ENCODE measurements around the gene ZEB1. TPM values are rescaled to one million over a fixed set of nuclear protein-coding genes. Genes with fewer than 3 reads are reported as not detected.

ZEB1 gene
- total RNA-seq, 1 experiment from 2014 or later, result 0.39 TPM

DNA sequence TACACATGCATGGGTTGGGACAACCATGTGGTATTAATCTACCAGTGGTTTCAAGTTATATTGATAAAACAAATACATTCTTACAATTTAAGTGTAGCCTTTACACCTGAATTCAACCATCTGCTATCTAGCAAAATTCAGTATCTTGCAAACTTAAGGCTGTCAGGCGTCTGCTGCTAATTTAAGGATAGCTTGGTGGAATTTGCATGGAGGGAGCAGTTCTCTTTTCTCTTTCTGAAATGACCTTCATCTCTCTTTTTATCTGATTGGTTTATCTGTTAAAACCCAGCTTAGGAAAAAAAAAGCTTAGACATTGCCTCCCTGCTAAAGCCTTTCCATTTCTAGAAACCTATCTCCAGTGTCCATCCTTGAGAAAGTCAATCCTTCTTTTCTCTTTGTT is 102.3 kb downstream of the ZEB1 start:
- no peak for TF ChIP-seq CTCF (conservative IDR thresholded peaks at IDR 0.05)
- Histone ChIP-seq H4K20me1 (ENCODE audit: control insufficient read depth, insufficient read depth, insufficient read length) (no peaks in the 10 kb centered on the region), H3K56ac (ENCODE audit: insufficient read length, low read depth, low read length) (no peak overlapping the region), H3K27ac (ENCODE audit: insufficient read length, low read depth, low read length) (no peak overlapping the region), H3K23ac (ENCODE audit: insufficient read length, low read depth, low read length) (no peak overlapping the region), H3K23me2 (ENCODE audit: insufficient read length, low read depth, low read length, poor library complexity, severe bottlenecking) (no peaks in the 10 kb centered on the region), H3K4ac (ENCODE audit: low read depth, low read length) (no peak overlapping the region), H3K4me2 (ENCODE audit: insufficient read depth, insufficient read length, low read length) (no peak overlapping the region), H3K14ac (ENCODE audit: insufficient read depth, low read length) (no peak overlapping the region), H2BK120ac (ENCODE audit: low read depth, low read length, poor library complexity, severe bottlenecking) (no peak overlapping the region), H3T11ph (ENCODE audit: low read length) (no peak overlapping the region), H4K91ac (ENCODE audit: insufficient read length, low read depth, low read length) (no peak overlapping the region), H3K9me3 (ENCODE audit: control insufficient read depth, low read depth, low read length) (no peaks in the 10 kb centered on the region), H3K18ac (ENCODE audit: insufficient read length, low read depth, low read length) (no peak overlapping the region), H4K8ac (replicated peaks; ENCODE audit: insufficient read length, low read depth, low read length) (no peak overlapping the region), H2BK15ac (ENCODE audit: low read depth, low read length) (no peak overlapping the region), H3K79me2 (ENCODE audit: insufficient read depth, low read length) (no peaks in the 10 kb centered on the region), H2BK12ac (ENCODE audit: insufficient read length, low read depth, low read length) (no peak overlapping the region), H3K9ac (ENCODE audit: extremely low read depth, insufficient read length, low read length) (no peak overlapping the region), H3K4me1 (ENCODE audit: insufficient read depth, low read length) (no peaks in the 10 kb centered on the region; the same call in 1 of the 2 replicates), H2BK20ac (ENCODE audit: low read depth, low read length, poor library complexity, severe bottlenecking) (no peak overlapping the region), H4K5ac (ENCODE audit: insufficient read length, low read depth, low read length) (no peak overlapping the region), H3K27me3 (ENCODE audit: insufficient read depth, low read length) (no peaks in the 10 kb centered on the region), H3K79me1 (ENCODE audit: insufficient read depth, low read depth, low read length, poor library complexity, severe bottlenecking) (no peaks in the 10 kb centered on the region), H2AK5ac (ENCODE audit: insufficient read length, low read length) (no peak overlapping the region), H2AFZ (ENCODE audit: low read length) (no peak overlapping the region), H2BK5ac (ENCODE audit: insufficient read length, low read length) (no peak overlapping the region)
- no peaks in the 10 kb centered on the region for H3K36me3 Mint-ChIP-seq (ENCODE audit: insufficient read depth in 1 of 3, low read depth in 3 of 3)
- no peak overlapping the region for H3K4me3 Mint-ChIP-seq
- no CpG with 5 or more reads among the region's 1 CpG for WGBS (ENCODE audit: extremely low coverage, insufficient read length, low lambda C conversion rate)
- H3K4me1 Mint-ChIP-seq, result no peaks in the 10 kb centered on the region
- DNase-seq, result no peak
- H3K27me3 Mint-ChIP-seq (ENCODE audit: low read depth), result no peaks in the 10 kb centered on the region; the same call in 1 of the 2 replicates
- H3K9me3 Mint-ChIP-seq, result no peaks in the 10 kb centered on the region; a peak in 1 of 5 replicates
- no peak overlapping the region for H3K27ac Mint-ChIP-seq
